Skin of body (tissue), 2 donors: ENCODE data around the gene PRR12. TPM values are rescaled to one million over a fixed set of nuclear protein-coding genes. Genes with fewer than 3 reads are reported as not detected.

Source experiments
- DNase-seq: peaks from one replicate; lab custom pipeline; 2025; lab: John Stamatoyannopoulos, UW
- total RNA-seq: library from RNA; depleted of rRNA; stranded (reverse); fragments of >200 nt; gene quantifications from one replicate; pipeline ENCODE4 v1.2.3, GENCODE V29; 2014

The PRR12 gene
- total RNA-seq, 1 donor from 2014 or later, result 6.9 TPM

DNA sequence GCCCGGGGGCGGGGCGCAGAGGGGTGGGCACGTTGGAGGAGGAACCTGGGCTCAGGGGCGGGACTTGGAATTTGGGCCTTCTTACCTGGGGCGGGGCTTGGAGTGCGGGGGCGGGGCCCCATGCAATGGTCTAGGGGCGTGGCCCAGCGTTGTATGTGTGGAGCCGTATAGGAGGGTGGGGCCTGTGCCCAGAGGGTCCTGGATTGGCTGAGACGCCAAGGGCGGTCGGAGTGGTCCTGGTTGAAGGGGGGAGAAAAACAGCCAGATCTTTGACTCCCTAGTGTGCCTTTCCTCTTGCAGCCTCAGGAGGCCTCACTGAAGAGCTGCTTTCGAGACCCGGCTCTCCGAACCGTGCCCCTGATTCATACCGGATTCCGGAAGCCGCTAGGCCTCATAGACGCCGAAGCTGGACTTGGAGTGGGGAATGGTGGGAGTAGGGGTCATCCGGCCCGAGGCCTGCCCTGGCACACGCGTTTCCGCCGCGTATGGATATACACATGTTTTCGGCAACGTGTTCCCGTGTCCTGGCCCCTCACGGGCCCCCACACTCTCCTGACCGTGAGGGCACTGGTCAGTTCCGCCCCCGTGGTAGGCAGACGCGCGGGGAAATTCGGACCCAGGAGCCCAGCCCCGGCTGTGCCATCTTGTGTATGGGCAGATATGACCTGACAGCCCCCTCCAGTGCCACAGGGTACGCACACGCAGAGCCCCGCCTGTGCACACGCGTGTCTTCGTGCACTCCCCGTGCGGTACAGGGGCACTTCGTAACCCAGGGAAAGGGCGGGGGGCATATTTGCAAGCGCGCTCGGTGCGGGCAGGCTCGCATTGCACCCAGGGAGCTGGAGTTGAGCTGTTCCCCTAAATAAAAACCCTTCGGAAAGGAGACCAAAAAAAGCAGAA, 661 bp upstream of the PRR12 start:
- peak; percentile 94 for DNase-seq

DNA sequence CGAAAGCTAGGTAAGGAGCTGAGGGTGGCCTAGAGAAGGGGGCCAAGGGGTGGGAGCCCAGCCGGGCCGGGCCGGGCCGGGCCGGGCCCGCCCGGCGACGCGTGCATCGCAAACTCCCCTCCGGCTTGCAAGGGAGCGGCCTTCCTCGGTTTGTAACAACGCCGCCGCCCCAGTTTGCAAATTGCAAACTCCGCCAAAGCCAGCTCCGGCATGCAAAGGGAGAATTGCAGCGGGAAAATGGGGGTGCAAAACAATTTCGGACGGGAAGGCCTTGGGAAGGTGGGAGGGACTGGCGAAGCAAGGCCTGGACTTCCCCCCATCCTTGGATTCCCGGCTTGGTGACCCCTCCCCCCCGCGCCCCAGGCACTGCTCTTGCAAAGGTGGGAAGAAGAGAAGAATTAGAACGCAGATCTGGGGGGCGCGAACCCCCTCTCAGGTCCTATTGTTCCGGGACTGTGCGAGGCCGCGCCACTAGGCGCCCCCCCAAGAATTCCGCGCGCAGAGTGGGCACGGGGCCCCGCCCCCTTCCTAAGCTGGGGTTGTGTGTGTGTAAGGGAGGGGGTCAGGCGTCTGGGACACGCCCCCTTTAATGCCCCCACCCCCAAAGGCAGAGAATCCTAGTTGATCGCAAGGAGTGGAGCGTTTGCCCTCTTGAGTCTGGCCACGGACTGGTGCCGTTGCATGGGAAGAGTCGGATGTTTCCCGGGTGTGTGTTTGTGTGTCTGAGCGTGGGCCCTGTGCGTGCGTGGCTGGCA, 926 bp downstream of the PRR12 start:
- peak; percentile 21 for DNase-seq

DNA sequence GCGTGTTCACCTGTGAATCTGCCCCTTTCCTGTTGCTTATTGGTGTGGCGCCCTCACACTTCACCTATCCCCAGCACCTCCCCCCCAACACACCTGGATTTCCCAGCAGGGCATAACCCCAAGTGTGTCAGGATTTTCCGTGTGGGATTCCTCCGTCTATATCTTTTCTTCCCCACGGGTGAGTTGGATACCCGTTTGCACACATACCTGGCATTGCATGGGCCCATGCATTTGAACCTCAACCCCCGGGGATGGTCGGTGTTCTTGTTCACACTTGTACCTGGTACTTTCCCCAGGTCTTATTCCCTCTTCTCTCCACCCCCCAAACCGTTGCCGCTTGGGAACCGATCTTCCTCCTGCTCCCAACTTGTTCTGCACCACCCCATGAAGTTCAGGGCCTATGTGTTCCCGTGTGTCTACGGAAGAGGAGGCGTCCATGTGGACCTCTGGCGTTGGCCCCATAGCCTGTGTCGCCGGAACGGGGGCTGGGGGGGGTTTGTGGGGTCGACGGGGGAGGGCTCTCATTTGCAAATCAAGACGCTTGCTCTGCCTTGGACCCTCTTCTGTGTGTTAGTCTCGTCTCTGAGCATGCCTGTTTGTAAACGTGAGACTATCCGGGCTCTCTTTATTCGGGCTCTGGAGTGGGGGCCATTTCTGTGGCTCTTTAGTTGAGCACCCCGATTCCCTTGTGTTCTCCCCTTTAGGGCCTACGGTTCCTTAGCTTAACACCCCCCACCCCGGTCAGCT, 1.7 kb downstream of the PRR12 start:
- DNase-seq, result no peak

DNA sequence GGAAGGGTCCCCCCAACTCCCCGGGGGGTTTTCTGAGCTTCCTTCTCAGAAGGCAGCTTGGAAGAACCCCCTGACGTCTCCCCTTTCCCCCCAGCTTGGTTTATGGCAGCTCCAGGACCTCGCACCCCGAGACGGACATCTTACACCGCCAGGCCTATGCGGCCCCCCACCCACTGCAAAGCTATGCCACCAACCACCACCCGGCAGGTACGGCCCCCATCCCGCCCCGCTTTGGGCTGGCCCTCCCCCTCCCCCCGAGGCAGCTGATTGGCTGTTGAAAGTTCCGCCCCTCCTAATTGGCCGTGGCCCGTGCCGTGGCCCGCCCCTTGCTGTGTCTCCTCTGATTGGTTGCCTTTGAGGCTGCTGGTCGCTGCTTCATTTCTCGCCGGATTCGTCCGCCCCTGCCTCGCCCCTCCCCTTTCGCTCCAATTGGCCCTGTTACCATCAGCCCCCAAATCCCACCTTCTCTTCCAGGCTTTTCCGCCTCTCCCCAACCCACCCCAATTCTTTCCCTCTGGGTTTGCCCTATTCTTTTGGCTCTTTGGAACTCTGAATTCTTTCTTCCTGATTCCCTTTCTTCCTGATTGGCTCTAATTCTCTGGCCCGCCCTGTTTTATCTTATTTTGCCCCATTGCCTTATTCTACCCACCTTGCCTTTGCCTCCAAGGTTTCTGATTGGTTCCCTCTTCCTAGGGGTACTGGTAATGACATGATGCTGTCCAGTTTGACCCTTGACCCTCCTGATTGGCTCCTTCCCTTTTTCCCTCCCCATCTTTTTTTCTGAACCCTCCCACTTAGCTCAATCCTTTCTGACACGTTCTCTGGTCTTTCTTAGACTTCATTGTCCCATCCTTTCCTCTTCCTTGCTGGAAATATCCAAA, 2.5 kb downstream of the PRR12 start:
- peak; percentile 86 for DNase-seq

DNA sequence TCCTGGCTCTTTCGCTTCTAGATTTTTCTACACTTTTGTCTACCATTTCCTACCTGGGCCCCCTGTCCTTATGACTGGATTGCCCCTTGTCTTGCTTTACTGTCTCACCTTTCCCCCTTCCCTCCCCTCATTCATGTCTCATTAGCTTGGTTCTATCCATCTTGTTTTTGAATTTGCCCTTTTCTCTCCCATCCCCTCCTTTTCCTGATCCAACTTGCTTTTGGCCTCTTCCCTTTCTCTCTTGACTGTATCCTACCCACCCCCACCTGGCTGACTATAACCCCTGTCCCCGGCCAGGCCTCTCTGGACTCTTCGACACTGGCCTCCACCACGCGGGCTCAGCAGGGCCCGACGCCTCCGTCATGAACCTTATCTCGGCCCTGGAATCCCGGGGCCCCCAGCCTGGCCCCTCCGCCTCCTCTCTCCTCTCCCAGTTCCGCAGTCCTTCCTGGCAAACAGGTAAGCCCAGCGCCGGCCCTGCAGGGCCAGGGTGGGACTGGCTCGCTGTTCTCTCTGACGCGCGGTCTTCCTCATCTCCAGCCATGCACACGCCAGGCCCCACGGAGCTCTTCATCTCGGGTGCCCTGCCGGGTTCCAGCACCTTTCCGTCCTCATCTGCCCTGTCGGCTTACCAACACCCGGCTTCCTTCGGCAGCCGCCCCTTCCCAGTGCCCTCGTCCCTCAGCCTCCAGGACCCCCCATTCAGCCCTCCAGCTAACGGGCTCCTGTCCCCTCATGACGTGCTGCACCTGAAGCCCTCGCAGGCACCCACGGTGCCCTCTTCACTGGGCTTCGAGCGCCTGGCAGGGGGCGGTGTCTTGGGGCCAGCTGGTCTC, 3.4 kb downstream of the PRR12 start:
- no peak for DNase-seq

DNA sequence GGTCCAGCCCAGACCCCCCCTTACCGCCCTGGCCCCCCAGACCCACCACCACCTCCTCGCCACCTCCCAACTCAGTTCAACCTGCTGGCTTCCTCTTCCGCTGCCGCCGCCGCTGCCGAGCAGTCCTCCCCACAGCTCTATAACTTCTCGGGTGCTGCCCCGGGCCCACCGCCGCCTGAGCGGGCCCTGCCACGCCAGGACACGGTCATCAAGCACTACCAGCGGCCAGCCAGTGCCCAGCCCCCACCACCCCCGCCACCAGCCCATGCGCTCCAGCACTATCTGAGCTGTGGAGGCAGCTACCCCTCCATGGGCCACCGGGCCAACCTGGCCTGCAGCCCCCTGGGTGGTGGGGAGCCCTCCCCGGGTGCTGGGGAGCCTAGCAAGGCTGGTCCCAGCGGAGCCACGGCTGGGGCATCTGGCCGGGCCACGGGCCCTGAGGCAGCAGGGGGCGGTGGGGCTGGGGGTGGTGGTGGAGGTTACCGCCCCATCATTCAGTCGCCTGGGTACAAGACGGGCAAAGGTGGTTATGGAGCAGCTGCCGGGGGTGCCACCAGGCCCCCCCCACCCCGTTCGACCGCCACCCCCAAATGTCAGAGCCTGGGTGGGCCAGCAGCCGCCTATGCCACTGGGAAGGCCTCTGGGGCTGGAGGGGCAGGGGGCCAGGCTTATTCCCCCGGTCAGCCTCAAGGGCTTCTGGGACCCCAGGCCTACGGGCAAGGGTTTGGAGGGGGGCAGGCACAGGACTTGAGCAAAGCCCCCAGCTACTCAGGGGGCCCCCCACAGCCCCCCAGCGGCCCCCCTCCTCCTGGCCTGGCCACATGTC, 4.2 kb downstream of the PRR12 start:
- no peak for DNase-seq

DNA sequence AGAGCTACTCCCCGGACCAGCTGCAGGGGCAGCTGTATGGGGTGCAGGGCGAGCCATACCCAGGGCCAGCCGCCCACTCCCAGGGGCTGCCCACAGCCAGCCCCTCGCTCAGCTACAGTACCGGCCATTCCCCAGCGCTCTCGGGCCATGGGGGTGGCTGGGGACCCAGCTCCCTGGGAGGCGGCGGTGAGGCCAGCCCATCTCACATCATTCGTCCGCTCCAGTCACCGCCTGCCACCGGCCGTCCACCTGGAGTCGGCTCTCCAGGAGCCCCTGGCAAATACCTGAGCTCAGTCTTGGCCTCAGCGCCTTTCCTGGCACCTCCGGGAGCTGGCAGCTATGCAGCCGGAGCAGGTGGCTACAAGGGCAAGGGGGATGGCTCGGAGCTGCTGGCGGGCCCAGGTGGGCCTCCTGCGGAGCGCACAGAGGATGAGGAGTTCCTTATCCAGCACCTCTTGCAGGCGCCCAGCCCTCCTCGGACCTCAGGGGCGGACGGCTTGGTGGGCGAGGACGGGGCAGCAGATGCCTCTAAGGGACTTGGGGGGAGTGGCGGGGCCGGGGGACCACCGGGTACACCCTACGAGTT, 4.9 kb downstream of the PRR12 start:
- DNase-seq, result no peak

DNA sequence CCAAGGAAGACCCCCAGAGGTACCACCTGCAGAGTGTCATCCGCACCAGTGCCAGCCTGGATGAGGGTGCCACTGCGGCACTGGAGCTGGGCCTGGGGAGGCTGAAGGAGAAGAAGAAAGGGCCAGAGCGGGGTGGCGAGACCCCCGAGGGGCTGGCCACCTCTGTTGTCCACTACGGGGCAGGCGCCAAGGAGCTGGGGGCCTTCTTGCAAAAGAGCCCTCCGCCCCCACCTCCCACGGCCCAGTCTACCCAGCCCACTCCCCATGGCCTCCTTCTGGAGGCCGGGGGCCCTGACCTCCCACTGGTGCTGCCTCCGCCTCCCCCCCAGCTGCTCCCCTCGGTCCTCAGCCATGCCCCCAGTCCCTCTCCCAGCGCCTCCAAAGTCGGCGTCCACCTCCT, 5.4 kb downstream of the PRR12 start:
- no peak for DNase-seq

DNA sequence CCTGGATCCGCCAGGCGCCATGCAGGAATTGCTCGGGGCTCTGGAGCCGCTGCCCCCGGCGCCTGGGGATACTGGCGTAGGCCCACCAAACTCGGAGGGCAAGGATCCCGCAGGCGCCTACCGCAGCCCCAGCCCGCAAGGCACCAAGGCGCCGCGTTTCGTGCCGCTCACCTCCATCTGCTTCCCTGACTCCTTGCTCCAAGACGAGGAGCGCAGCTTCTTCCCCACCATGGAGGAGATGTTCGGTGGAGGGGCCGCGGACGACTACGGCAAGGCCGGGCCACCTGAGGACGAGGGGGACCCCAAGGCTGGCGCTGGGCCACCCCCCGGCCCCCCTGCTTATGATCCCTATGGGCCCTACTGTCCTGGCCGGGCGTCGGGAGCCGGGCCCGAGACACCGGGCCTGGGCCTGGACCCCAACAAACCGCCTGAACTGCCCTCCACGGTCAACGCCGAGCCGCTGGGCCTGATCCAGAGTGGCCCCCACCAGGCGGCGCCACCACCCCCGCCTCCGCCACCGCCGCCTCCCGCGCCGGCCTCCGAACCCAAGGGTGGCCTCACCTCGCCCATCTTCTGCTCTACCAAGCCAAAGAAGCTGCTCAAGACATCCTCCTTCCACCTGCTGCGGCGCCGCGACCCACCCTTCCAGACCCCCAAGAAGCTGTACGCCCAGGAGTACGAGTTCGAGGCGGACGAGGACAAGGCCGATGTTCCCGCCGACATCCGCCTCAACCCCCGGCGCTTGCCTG, 6.1 kb downstream of the PRR12 start:
- DNase-seq, result no peak

DNA sequence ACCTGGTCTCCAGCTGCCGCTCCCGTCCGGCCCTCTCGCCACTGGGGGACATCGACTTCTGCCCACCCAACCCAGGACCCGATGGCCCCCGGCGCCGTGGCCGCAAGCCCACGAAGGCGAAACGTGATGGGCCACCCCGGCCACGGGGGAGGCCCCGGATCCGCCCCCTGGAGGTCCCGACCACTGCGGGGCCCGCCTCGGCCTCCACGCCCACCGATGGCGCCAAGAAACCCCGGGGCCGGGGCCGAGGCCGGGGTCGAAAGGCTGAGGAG, 6.7 kb downstream of the PRR12 start:
- no peak for DNase-seq

DNA sequence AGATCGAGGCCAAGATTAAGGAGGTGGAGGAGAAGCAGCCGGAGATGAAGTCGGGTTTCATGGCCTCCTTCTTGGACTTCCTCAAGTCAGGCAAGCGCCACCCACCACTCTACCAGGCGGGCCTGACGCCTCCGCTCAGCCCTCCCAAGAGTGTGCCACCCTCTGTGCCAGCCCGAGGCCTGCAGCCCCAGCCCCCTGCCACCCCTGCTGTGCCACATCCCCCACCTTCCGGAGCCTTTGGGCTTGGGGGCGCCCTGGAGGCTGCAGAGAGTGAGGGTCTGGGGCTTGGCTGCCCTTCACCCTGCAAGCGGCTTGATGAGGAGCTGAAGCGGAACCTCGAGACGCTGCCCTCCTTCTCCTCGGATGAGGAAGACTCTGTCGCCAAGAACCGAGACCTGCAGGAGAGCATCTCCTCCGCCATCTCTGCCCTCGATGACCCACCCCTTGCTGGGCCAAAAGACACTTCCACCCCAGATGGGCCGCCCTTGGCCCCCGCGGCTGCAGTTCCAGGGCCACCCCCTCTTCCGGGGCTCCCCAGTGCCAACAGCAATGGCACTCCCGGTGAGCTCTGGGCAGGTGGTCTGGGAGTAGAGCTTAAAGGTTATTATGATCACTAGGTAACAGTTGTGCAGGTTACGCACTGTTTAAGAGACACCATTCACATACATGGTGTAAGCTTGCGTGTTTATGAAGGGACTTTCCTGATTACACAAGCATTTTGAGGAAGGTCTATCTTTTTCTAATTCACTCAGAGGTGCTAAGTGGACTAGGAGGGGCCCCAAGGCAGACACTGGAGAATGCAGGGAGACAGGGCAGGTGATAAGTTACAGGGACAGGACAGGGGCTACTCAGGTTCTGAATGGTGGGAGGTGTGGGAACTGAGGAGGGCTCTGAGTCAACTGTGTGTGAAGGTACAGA, 8.7 kb downstream of the PRR12 start:
- no peak for DNase-seq

DNA sequence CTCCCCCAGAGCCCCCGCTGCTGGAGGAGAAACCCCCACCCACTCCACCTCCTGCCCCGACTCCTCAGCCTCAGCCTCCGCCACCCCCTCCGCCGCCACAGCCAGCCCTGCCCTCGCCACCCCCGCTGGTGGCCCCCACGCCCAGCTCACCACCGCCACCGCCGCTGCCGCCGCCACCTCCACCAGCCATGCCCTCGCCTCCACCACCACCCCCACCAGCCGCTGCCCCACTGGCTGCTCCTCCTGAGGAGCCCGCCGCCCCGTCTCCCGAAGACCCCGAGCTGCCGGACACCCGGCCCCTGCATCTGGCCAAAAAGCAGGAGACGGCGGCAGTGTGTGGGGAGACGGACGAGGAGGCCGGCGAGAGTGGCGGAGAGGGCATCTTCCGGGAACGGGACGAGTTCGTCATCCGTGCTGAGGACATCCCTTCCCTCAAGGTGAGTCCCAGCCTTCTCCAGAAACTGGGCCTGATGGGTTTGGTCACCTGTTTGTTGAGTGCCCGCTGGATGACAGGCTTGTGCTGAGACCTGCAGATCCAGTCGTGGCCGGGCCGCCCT, 10.6 kb downstream of the PRR12 start:
- DNase-seq, result no peak

DNA sequence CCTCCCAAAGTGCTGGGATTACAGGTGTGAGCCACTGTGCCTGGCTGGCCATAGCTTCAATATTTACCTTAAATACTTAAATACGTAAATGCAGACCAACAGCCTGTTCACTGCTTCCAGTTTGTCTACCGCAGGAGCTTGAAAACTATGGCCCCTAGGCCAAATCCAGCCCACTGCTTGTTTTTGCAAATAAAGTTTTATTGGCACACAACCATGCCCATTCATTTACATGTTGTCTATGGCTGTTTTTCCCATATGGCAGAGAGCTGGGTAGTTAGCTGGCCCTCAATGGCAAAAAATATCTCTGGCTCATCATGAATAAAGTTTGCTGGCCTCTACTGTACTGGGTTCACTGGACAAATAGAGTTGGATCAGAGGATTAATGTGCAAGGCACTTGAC, 11.8 kb downstream of the PRR12 start:
- DNase-seq, result no peak

DNA sequence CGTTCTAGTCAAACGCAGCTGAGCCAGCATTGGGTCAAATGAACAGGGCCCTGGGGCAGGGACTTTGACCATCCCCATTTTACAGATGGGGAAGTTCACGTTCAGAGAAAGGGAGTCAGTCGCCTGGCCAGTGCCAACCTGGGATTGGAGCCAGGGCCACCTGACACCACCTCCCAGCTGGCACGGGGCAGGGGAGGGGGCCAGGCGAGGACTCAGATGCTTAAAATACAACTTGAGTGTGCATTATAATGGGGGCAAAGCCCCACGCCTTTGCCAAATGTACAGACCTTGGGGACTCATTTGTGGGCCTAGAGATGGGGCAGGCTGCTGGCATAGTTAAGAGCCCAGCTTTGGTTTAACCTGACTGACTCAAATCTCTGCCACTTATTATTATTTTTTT, 14.6 kb downstream of the PRR12 start:
- DNase-seq, result no peak

DNA sequence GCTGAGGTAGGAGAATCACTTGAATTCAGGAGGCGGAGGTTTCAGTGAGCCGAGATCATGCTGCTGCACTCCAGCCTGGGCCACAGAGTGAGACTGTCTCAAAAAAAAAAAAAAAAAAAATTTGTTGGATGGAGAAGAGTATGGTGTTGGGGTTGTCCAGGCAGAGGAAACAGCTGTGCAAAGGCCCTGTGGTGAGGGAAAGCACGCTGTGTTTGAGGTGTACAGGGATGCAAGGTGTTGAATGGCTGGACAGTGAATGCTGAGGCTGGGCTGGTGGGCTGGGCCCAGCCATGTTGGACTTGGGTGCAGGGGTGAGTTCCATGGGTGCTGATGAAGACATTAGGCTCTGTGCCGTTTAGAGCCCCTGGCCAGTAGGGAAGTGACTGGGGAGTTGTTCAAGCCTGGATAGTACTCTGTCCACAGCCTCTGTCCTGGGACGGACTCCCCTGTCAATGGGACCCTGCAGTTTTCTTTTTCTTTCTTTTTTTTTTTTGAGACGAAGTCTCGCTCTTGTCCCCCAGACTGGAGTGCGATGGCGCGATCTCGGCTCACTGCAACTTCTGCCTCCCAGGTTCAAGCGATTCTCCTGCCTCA, 18.6 kb downstream of the PRR12 start:
- no peak for DNase-seq

DNA sequence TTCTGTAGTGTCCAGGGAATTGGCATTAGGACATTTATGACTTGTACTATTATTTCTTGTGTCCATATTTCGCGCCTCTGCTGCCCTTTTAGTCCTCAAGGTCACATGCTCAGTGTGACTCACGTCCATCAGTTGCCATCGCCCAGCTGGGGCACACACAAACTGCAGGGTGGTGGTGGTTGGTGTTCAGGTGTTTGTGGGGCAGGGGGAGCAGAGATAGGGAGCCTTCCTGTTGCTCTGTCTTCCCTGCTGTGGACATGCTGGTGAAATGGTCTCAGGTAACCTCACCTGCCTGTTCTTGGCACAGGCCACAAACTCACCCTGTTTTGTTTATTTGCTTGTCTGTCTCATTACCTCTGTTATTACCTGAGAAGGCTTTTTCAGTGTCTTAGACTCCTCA, 22.4 kb downstream of the PRR12 start:
- DNase-seq, result no peak
